ENCODE results near the gene DNAI4. TPM values are rescaled to one million over a fixed set of nuclear protein-coding genes. Genes with fewer than 3 reads are reported as not detected.

DNAI4 gene
- total RNA-seq, 4 donors from 2014 or later: 13.5 to 23.6 (median 17.2) TPM

DNA sequence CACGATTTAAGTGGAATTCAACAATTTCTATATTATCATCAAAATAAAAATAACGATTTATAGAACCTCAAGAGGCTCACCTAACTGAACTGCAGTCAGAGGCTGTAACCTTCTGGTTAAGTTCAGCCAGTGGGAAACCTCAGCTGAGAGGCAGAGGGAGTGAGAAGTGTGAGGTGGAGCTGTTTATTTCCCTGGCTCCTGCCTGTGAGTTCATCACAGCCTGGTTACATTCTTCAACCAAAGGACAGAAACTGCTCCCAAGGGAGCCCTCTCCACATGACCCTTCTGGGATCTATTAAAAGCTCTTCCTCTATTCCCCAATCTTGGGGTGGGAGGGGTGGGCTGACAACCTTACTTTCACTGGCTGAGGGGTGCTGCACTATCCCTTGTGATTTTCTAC lies 150.2 kb downstream of the DNAI4 start:
- Histone ChIP-seq H3K27me3 (no peaks in the 10 kb centered on the region), H3K27ac (no peak overlapping the region), H3K9me3 (no peaks in the 10 kb centered on the region), H3K4me3 (no peak overlapping the region), H3K36me3 (no peaks in the 10 kb centered on the region), H3K4me1 (peaks cover 0 to 3% (median 0%) of the 10 kb centered on the region in 4 donors)
- DNase-seq (ENCODE audit: low spot score in 2 of 2): no peak
- TF ChIP-seq, protein P1, sequence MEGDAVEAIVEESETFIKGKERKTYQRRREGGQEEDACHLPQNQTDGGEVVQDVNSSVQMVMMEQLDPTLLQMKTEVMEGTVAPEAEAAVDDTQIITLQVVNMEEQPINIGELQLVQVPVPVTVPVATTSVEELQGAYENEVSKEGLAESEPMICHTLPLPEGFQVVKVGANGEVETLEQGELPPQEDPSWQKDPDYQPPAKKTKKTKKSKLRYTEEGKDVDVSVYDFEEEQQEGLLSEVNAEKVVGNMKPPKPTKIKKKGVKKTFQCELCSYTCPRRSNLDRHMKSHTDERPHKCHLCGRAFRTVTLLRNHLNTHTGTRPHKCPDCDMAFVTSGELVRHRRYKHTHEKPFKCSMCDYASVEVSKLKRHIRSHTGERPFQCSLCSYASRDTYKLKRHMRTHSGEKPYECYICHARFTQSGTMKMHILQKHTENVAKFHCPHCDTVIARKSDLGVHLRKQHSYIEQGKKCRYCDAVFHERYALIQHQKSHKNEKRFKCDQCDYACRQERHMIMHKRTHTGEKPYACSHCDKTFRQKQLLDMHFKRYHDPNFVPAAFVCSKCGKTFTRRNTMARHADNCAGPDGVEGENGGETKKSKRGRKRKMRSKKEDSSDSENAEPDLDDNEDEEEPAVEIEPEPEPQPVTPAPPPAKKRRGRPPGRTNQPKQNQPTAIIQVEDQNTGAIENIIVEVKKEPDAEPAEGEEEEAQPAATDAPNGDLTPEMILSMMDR (IDR thresholded peaks at IDR 0.05): no peak
- TF ChIP-seq EP300 (IDR thresholded peaks at IDR 0.05) (no peak), POLR2A (IDR thresholded peaks at IDR 0.05) (no peak)
- 68 to 71% methylated on average over 2 of the region's 2 CpGs for WGBS, 2 donors

DNA sequence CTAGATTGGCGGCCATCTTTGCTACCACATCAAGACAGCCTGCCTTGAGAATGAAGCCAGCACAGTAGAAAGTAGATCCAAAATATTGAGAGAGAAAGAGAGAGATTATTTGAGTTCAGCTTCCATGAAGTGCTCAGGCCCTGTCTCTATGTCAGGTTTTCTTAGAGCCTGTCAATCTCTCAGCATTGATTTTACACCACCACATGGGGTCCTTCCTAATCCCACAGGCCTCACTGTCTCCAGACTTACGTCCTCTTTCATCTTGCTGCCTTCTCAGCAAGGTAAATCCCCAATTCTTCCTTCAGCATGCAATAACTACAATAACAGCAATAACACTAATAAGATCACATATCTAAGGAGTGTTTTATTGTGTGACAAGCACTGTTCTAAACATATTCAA lies 151.4 kb downstream of the DNAI4 start:
- WGBS, 2 donors: 92 to 93% methylated on average over 2 of the region's 2 CpGs
- DNase-seq (ENCODE audit: low spot score in 2 of 2): no peak

DNA sequence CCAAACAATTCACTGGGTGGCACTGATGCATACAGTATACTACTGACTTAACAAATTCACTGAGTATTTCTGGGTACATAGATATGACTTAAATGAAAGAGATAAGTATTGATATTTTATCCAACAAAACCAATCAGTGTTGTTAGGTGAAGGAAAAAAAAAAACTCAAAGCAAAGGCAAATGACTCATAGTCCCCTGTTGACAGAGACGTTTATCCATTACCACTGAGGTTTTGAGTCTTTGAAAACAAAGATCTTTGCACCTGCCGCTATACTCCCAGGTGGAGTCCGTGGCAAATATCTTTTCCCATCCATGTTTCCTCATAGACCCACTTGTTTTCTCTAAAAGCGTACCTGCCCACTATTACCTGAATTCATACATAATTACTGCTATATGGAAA lies 154.0 kb downstream of the DNAI4 start:
- H3K27ac ChIP-seq: no peak overlapping the region
- H3K27me3 ChIP-seq: no peaks in the 10 kb centered on the region
- H3K9me3 ChIP-seq: no peaks in the 10 kb centered on the region
- WGBS, 2 donors: 87 to 88% methylated on average over 4 of the region's 4 CpGs
- H3K4me1 ChIP-seq: no peaks in the 10 kb centered on the region
- H3K4me3 ChIP-seq: no peak overlapping the region
- TF ChIP-seq, protein P1 (IDR thresholded peaks at IDR 0.05): no peak
- TF ChIP-seq EP300 (IDR thresholded peaks at IDR 0.05) (no peak), POLR2A (IDR thresholded peaks at IDR 0.05) (no peak)
- DNase-seq (ENCODE audit: low spot score in 2 of 2): no peak
- H3K36me3 ChIP-seq: no peaks in the 10 kb centered on the region

More for the DNA sequence above, 151.4 kb downstream of the DNAI4 start:
- Histone ChIP-seq H3K27me3 (no peaks in the 10 kb centered on the region), H3K4me3 (no peak overlapping the region), H3K36me3 (no peaks in the 10 kb centered on the region), H3K9me3 (no peaks in the 10 kb centered on the region), H3K27ac (no peak overlapping the region), H3K4me1 (peaks cover 0 to 3% (median 0%) of the 10 kb centered on the region in 4 donors)
- TF ChIP-seq POLR2A (IDR thresholded peaks at IDR 0.05) (no peak), EP300 (IDR thresholded peaks at IDR 0.05) (no peak)
- TF ChIP-seq, protein P1 (IDR thresholded peaks at IDR 0.05): no peak

DNA sequence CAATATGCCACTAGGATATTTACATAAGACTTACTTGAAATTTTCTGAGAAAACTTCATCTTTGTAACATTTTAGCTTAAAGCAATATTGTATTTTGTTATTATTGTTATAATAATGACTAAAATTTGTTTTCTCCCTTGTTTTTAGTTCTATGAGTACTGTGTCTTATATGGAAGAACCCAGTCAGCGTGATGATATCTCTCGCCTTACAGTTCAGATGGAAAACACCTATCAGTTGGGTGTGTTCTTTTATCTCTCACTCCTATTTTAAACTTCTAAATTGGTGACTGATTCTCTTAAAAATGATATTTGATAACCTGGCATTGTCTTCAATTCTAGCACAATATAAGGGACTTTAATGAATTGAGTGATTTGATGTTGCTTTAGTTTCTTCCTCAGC lies 154.4 kb downstream of the DNAI4 start:
- no peaks in the 10 kb centered on the region for H3K4me1 ChIP-seq
- 98 to 99% methylated on average over 2 of the region's 2 CpGs for WGBS, 2 donors
- TF ChIP-seq, protein P1 (IDR thresholded peaks at IDR 0.05): no peak
- TF ChIP-seq EP300 (IDR thresholded peaks at IDR 0.05) (no peak), POLR2A (IDR thresholded peaks at IDR 0.05) (no peak)
- no peaks in the 10 kb centered on the region for H3K9me3 ChIP-seq
- H3K27me3 ChIP-seq: no peaks in the 10 kb centered on the region
- DNase-seq (ENCODE audit: low spot score in 2 of 2): no peak
- H3K27ac ChIP-seq: no peak overlapping the region
- no peak overlapping the region for H3K4me3 ChIP-seq
- no peaks in the 10 kb centered on the region for H3K36me3 ChIP-seq

DNA sequence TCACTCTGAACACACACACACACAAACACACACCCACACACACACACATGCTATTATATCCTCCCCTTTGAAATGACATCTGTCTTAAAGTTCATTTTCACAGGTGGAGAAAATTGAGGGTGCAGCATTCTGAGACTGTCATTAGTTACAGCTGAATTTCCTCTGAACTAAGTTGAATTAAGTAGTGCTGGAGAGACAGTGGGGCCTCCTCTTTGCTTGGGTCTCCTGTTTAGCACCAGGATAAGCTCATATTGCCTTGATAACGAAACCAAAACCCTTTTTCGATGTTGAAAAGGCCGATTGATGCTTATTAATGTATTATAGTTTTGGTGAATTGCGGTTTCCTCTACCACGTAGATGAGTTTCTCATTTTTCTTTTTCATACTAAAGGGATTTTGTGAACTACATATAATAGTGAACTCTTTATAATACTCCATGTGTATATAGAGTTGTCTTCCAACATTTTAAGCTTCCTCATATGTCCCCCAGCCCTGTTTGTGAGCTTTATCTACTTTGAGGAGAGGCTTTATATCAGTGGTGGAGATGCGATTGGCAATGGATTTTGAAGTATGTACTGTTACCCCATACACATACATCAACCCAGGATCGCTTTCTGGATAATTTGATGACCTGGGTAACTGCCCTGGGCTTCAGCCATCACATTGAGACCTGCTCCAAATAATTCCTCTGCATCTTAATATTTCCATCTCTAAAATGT lies 155.0 kb downstream of the DNAI4 start:
- 87 to 88% methylated on average over 7 of the region's 7 CpGs for WGBS, 2 donors
- Histone ChIP-seq H3K36me3 (no peaks in the 10 kb centered on the region), H3K27me3 (no peaks in the 10 kb centered on the region), H3K4me1 (no peaks in the 10 kb centered on the region), H3K27ac (no peak overlapping the region), H3K9me3 (no peaks in the 10 kb centered on the region), H3K4me3 (no peak overlapping the region)
- no peak for DNase-seq (ENCODE audit: low spot score in 2 of 2)
- TF ChIP-seq, protein P1 (IDR thresholded peaks at IDR 0.05): no peak
- no peak for TF ChIP-seq EP300 (IDR thresholded peaks at IDR 0.05)
- TF ChIP-seq POLR2A (IDR thresholded peaks at IDR 0.05): no peak

All from tibial nerve (tissue), 4 donors.